Activated CD4-positive, alpha-beta memory T cell treated with anti-CD3 and anti-CD28 coated beads, Interleukin-2, amount 10 ng/mL, durations not matched to agents 7 days and 5 days (primary cell): ENCODE measurements around the gene PCDHGA1. TPM values are rescaled to one million over a fixed set of nuclear protein-coding genes. Genes with fewer than 3 reads are reported as not detected.

ENCODE experiments used
- CTCF ChIA-PET: fragments of 350-600 bp; sonication (Branson Sonifier 250); formaldehyde crosslinking; loops from one replicate; lab custom pipeline; 2021; ENCODE audit warnings: antibody characterized with exemption, inconsistent platforms; lab: Charles Lee
- POLR2A ChIA-PET: fragments of 350-600 bp; sonication (Branson Sonifier 250); formaldehyde crosslinking; loops from one replicate; lab custom pipeline; 2021; ENCODE audit warnings: antibody characterized with exemption; lab: Charles Lee
- DNase-seq: peaks from one replicate; pipeline ENCODE4 v3.0.0-alpha.2; 2020
- H3K27ac Mint-ChIP-seq: one replicate; pipeline ENCODE4 v1.8.0; 2021; ENCODE audit warnings: mild to moderate bottlenecking, mixed read lengths
- H3K27me3 Mint-ChIP-seq: one replicate; pipeline ENCODE4 v1.8.0; 2021; ENCODE audit warnings: mixed read lengths
- H3K36me3 Mint-ChIP-seq: one replicate; pipeline ENCODE4 v1.8.0; 2021; ENCODE audit warnings: low read depth, mixed read lengths
- H3K4me1 Mint-ChIP-seq: one replicate; pipeline ENCODE4 v1.8.0; 2021; ENCODE audit warnings: mixed read lengths
- H3K4me3 Mint-ChIP-seq: one replicate; pipeline ENCODE4 v1.8.0; 2021; ENCODE audit warnings: mild to moderate bottlenecking, mixed read lengths
- H3K9me3 Mint-ChIP-seq: one replicate; pipeline ENCODE4 v1.8.0; 2021; ENCODE audit warnings: mixed read lengths
- total RNA-seq, 2 experiments: library from RNA; stranded (reverse); gene quantifications; one replicate each; pipeline ENCODE4 v1.2.3, GENCODE V29; 2021

Gene PCDHGA1
- total RNA-seq, 2 experiments from 2014 or later = 0.05 TPM; not detected in 1

DNA sequence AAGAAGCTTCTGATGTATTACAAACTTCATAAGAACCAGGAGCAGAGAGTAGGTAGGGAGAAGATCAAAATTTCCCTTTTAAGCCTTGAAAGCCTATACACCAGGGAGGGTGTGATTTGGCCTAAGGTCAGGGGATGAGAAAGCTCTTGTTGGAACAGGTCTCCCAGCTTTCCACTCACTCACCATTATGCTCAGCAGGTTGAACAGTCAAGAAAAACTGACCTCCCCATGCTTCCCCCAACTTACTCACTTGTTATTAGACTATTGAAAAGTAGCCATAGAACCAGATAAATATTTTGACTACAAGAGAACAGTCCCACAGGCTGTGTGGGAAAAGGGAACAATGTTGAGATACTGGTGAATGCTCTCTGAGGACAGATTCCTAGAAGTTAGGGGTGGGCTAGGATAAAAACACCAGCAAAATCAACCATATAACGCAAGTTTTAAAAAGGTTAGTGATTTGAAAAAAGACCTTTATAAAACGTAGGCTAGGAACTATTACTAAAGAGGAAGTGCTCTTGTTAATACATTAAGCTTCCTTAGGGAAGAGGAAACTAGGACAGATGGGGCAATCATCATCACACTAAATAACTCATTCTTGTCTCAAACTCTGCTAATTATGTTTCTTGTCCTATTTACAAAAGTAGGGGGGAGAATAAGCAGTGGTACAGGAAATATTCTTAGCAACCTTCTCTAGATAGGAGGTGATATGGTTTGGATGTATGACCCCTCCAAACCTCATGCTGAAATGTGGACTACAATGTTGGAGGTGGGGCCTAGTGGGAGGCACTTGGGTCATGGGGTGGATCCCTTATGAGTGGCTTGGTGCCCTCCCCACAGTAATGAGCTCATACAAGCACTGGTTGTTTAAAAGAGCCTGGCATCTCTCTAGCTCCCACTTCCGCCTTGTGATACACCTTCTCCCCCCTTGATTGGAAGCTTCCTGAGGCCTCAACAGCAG lies 189.6 kb downstream of the PCDHGA1 start:
- ChIA-PET CTCF (interaction anchor here (1.9 to 3.3 kb wide), 2 partner anchors 37 to 107 kb away, joined by 12 read pairs; partner anchors contain the start of gene PCDHGA10), POLR2A (no interaction called here)
- DNase-seq = no peak
- Mint-ChIP-seq H3K9me3 (no peaks in the 10 kb centered on the region), H3K36me3 (peaks cover 88% of the 10 kb centered on the region), H3K27me3 (no peaks in the 10 kb centered on the region), H3K27ac (no peak overlapping the region), H3K4me3 (no peak overlapping the region), H3K4me1 (peaks cover 31% of the 10 kb centered on the region)

DNA sequence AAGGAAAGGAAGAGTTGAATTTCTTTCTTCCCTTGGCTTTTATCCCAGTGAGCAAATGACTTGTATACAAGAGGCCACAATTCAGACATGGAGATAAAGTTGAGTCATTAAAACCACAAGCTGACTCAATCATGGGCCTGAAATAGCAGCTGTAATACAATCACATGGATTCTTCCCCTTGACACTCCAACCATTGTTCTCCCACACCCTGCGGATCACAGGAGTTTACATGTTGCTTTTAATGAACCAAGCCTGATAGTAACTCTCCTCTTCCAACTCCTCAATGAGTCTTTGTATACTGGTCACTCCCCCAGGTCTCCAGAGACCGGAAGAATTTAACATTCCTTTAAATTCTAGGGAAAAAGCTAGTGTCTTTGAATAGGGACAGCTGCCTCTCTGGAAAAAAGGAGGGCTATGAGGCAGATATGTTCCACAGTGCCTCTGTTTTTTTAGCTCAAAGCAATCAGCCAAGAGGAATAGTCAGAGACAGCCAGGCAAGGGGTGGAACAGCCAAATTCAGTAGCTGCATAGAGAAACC lies 191.0 kb downstream of the PCDHGA1 start:
- CTCF ChIA-PET = interaction anchor here (0.8 to 6.1 kb wide), 8 partner anchors 10 to 191 kb away, joined by 3 to 57 read pairs (median 7); partner anchors contain the start of genes PCDHGA1 and PCDHGA10
- H3K27ac Mint-ChIP-seq = peak overlapping the region; percentile 0
- H3K27me3 Mint-ChIP-seq = no peaks in the 10 kb centered on the region
- H3K36me3 Mint-ChIP-seq = peaks cover 94% of the 10 kb centered on the region
- H3K4me3 Mint-ChIP-seq = no peak overlapping the region
- POLR2A ChIA-PET = interaction anchor here (1.5 to 1.7 kb wide), 3 partner anchors 9 to 201 kb away, joined by 4 to 6 read pairs (median 5); partner anchors contain the start of gene TAF7
- no peaks in the 10 kb centered on the region for H3K9me3 Mint-ChIP-seq
- DNase-seq = no peak
- H3K4me1 Mint-ChIP-seq = peaks cover 25% of the 10 kb centered on the region

GRCh38 chr5:141522301-141522700 lies 192.0 kb downstream of the PCDHGA1 start:
- ChIA-PET POLR2A (interaction anchor here (0.9 to 1.7 kb wide), 4 partner anchors 10 to 201 kb away, joined by 3 to 6 read pairs (median 4); partner anchors contain the start of gene TAF7), CTCF (interaction anchor here (1.2 to 6.1 kb wide), 9 partner anchors 7 to 202 kb away, joined by 3 to 57 read pairs (median 8); partner anchors contain the start of genes PCDHGA10, PCDHGA12 and TAF7)
- Mint-ChIP-seq H3K9me3 (no peaks in the 10 kb centered on the region), H3K27me3 (no peaks in the 10 kb centered on the region), H3K4me3 (no peak overlapping the region), H3K36me3 (peaks cover 93% of the 10 kb centered on the region), H3K4me1 (peaks cover 25% of the 10 kb centered on the region), H3K27ac (peak overlapping the region; percentile 31)
- DNase-seq = no peak

GRCh38 chr5:141523991-141524390 lies 193.7 kb downstream of the PCDHGA1 start:
- Mint-ChIP-seq H3K36me3 (peaks cover 95% of the 10 kb centered on the region), H3K4me3 (no peak overlapping the region), H3K4me1 (peaks cover 25% of the 10 kb centered on the region), H3K9me3 (no peaks in the 10 kb centered on the region), H3K27ac (no peak overlapping the region), H3K27me3 (no peaks in the 10 kb centered on the region)
- ChIA-PET CTCF (interaction anchor here (0.6 to 6.1 kb wide), 17 partner anchors 9 to 204 kb away, joined by 3 to 57 read pairs (median 5); partner anchors contain the start of genes PCDHGA1, PCDHGA10, PCDHGA11 and PCDHGA12), POLR2A (interaction anchor here (1.1 kb wide), 1 partner anchor 10 kb away, joined by 5 read pairs; no protein-coding TSS in a partner anchor)
- DNase-seq = no peak

DNA sequence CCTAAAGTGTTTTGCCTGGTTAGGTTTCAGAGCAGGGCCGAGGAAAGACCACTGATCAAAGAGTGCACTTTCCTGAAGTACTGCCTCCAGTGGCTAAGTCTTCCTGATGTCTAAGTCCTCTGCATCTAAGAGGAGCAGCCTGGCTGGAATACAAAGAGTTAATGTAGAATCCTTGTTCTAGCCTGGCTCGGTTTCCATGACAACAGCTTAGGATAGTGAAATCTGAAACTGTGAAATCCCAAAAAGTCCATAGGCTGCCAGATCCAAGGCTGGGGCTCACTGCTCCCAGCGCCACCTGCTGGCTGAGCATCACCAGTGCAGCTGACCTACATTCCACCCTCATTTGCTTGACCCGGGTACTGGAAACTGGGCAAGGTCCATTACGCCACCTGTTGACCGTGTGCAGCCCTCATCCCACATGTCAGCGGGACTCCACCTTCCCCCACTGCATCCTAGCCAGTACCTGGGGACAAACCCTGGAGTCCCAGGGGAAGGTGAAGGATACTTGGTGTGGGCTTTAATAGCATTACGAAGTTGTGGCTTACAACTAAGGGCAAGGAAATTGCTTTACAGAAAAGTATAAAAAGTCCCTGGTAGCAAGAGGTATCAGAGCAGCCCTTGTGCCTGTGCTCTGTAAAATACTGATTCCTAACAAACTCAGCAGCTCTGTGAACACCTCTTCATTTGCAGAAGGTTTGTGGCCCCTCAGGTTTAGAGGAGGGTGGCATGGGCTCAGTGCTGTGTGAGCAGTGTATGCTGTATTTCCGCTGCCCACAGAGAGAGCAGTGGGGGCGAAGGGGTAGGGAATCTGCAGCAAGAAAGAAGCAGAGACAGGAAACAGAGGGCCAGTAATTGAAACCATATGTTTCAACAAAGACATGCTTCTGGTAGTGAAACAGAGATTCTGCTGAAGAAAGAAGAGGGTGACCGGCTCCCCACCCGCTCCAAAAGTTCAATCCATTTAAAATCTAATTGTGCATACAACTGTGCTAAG lies 194.6 kb downstream of the PCDHGA1 start:
- H3K27ac Mint-ChIP-seq = no peak overlapping the region
- H3K4me3 Mint-ChIP-seq = no peak overlapping the region
- ChIA-PET POLR2A (interaction anchor here (1.0 to 1.1 kb wide), 3 partner anchors 10 to 112 kb away, joined by 3 to 5 read pairs (median 4); no protein-coding TSS in a partner anchor), CTCF (interaction anchor here (0.6 to 6.1 kb wide), 17 partner anchors 9 to 204 kb away, joined by 3 to 57 read pairs (median 4); partner anchors contain the start of genes PCDHGA1, PCDHGA10, PCDHGA11 and PCDHGA12)
- no peaks in the 10 kb centered on the region for H3K27me3 Mint-ChIP-seq
- no peaks in the 10 kb centered on the region for H3K9me3 Mint-ChIP-seq
- H3K36me3 Mint-ChIP-seq = peaks cover 92% of the 10 kb centered on the region
- H3K4me1 Mint-ChIP-seq = peaks cover 25% of the 10 kb centered on the region
- DNase-seq = peak; percentile 51

GRCh38 chr5:141525653-141526052 lies 195.3 kb downstream of the PCDHGA1 start:
- H3K27ac Mint-ChIP-seq = no peak overlapping the region
- H3K9me3 Mint-ChIP-seq = no peaks in the 10 kb centered on the region
- H3K4me1 Mint-ChIP-seq = peaks cover 25% of the 10 kb centered on the region
- DNase-seq = no peak
- peaks cover 85% of the 10 kb centered on the region for H3K36me3 Mint-ChIP-seq
- H3K4me3 Mint-ChIP-seq = no peak overlapping the region
- CTCF ChIA-PET = interaction anchor here (1.1 to 6.1 kb wide), 3 partner anchors 8 to 205 kb away, joined by 3 to 57 read pairs (median 14); partner anchors contain the start of gene TAF7
- no peaks in the 10 kb centered on the region for H3K27me3 Mint-ChIP-seq
- POLR2A ChIA-PET = no interaction called here

DNA sequence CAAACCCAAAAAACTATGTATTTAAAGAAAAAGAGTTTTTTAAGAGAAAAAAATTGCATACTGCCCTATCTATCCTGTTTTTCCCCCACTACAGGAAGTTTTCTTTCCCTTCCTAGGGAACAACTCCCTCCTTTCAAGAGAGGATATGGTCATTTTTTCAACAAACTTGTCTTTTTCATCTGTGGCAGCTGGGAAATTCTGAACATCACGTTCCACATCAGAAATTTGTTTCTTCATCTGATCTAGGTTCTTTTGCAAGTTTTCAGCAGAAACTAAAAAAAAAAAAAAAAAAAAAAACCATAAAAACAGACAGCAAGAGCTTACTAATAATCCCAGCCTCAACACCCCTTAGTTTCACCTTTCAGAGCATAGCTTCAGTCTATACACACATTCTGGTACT lies 197.1 kb downstream of the PCDHGA1 start:
- Mint-ChIP-seq H3K9me3 (no peaks in the 10 kb centered on the region), H3K4me1 (peaks cover 11% of the 10 kb centered on the region), H3K36me3 (peaks cover 70% of the 10 kb centered on the region), H3K4me3 (no peak overlapping the region), H3K27me3 (no peaks in the 10 kb centered on the region), H3K27ac (no peak overlapping the region)
- POLR2A ChIA-PET = interaction anchor here (1.2 kb wide), 1 partner anchor 207 kb away, joined by 5 read pairs; no protein-coding TSS in a partner anchor
- CTCF ChIA-PET = interaction anchor here (0.5 to 0.9 kb wide), 4 partner anchors 30 to 718 kb away, joined by 3 to 5 read pairs (median 4); no protein-coding TSS in a partner anchor
- no peak for DNase-seq

DNA sequence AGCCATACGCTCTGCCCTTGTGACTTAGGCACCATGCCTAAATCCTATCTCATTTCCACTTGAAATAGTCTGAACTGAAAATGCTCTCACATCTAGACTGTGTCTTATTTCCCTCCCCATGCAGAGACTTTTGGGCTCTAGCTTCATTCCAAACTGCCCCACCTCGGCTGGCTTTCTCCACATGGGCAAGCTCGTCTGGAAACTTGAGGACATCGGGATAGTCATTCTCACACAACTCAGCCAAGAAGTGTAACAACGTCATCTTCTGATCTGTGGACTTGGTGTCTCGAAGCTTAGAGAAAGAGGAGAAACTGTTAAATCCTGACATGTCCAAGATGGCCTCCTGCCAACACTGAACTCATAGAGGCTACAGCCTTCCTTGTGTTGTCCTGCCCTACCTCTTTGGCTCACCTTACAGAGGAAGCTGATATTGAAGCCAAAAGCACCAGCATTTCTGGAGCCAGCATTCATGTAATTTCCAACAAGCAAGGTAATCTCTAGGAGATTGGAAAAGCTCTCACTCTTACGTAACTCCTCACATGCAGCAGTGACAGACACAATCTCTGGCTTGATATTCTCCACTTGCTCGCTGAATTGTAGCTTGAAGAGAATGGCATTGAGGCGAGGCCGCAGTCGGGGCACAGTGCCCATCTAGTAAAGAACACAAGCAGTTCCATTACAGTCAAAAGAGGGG lies 198.1 kb downstream of the PCDHGA1 start:
- Mint-ChIP-seq H3K9me3 (no peaks in the 10 kb centered on the region), H3K27ac (peak overlapping the region; percentile 28), H3K27me3 (no peaks in the 10 kb centered on the region), H3K36me3 (peaks cover 61% of the 10 kb centered on the region), H3K4me1 (peaks cover 4% of the 10 kb centered on the region), H3K4me3 (no peak overlapping the region)
- POLR2A ChIA-PET = interaction anchor here (1.2 kb wide), 1 partner anchor 208 kb away, joined by 5 read pairs; no protein-coding TSS in a partner anchor
- DNase-seq = no peak
- CTCF ChIA-PET = interaction anchor here (0.8 to 1.4 kb wide), 3 partner anchors 15 to 36 kb away, joined by 5 to 7 read pairs (median 5); no protein-coding TSS in a partner anchor

GRCh38 chr5:141529002-141529401 lies 198.7 kb downstream of the PCDHGA1 start:
- Mint-ChIP-seq H3K4me3 (no peak overlapping the region), H3K27me3 (no peaks in the 10 kb centered on the region), H3K27ac (peak overlapping the region; percentile 28), H3K9me3 (no peaks in the 10 kb centered on the region), H3K36me3 (peaks cover 57% of the 10 kb centered on the region), H3K4me1 (peaks cover 4% of the 10 kb centered on the region)
- ChIA-PET POLR2A (no interaction called here), CTCF (interaction anchor here (1.4 kb wide), 1 partner anchor 16 kb away, joined by 7 read pairs; no protein-coding TSS in a partner anchor)
- DNase-seq = no peak

DNA sequence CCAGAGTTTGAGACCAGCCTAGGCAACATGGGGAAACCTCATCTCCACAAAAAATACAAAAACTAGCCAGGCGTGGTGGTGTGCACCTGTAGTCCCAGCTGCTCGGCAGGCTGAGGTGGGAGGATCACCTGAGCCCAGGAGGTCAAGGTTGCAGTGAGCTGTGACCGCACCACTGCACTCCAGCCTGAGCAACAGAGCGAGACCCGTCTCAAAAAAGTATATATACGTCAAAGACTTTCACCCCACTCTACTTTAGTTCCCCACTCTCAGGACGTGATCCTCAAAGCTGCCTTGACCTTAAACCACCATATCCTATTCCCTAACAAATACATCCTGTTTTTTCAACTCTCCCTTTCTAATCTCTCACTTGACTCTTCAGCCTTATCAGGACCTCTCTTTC lies 199.6 kb downstream of the PCDHGA1 start:
- H3K4me1 Mint-ChIP-seq = peaks cover under 1% of the 10 kb centered on the region
- H3K36me3 Mint-ChIP-seq = peaks cover 57% of the 10 kb centered on the region
- H3K4me3 Mint-ChIP-seq = no peak overlapping the region
- POLR2A ChIA-PET = no interaction called here
- CTCF ChIA-PET = no interaction called here
- H3K27me3 Mint-ChIP-seq = no peaks in the 10 kb centered on the region
- DNase-seq = no peak
- no peaks in the 10 kb centered on the region for H3K9me3 Mint-ChIP-seq
- no peak overlapping the region for H3K27ac Mint-ChIP-seq

- no peak overlapping the region for H3K4me3 Mint-ChIP-seq
- ChIA-PET CTCF (interaction anchor here (1.5 to 2.5 kb wide), 2 partner anchors 9 to 31 kb away, joined by 10 to 14 read pairs; no protein-coding TSS in a partner anchor), POLR2A (no interaction called here)
- no peaks in the 10 kb centered on the region for H3K4me1 Mint-ChIP-seq
- no peak overlapping the region for H3K27ac Mint-ChIP-seq
- H3K9me3 Mint-ChIP-seq = no peaks in the 10 kb centered on the region
- no peaks in the 10 kb centered on the region for H3K27me3 Mint-ChIP-seq
- H3K36me3 Mint-ChIP-seq = peaks cover 53% of the 10 kb centered on the region
- no peak for DNase-seq
Observed at GRCh38 chr5:141532726-141533125, 202.4 kb downstream of the PCDHGA1 start.
